ENCODE data around the gene IMP4. TPM values are rescaled to one million over a fixed set of nuclear protein-coding genes. Genes with fewer than 3 reads are reported as not detected.

The IMP4 gene
- total RNA-seq, 1 experiment from 2014 or later, result 112 TPM

DNA sequence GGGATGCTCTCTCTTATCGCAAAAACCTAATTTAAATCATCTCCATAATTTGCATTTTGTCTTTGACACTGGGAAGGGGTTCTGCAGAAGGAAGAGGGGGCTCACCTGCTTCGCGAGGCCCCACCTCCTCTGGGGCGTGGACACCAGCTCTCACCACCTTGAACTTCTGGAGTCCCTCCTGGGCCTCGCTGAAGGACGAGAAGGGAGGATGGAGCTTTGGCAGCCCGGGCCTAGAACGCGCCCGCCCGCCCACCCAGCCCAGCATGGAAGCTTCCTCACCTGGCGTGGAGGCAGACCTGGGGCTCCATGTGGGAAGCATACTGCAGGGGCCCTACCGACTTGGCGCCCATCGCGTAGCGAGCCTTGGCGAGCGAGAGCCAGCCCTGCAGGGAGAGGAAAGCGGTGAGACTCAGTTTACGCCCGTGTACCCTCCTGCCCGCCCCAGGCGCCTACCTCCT, 1.1 kb upstream of the IMP4 start:
- no peak overlapping the region for H3K27ac ChIP-seq
- DNase-seq (ENCODE audit: low read depth in 1 of 2, low spot score in 2 of 2), result no peak
- peak overlapping the region; percentile 77 for H3K4me3 ChIP-seq
- peaks cover 40% of the 10 kb centered on the region for H3K36me3 ChIP-seq
- peaks cover 29% of the 10 kb centered on the region for H3K4me1 ChIP-seq (replicated peaks)
- H3K9me3 ChIP-seq (replicated peaks), result no peaks in the 10 kb centered on the region
- no peaks in the 10 kb centered on the region for H3K27me3 ChIP-seq (replicated peaks)

DNA sequence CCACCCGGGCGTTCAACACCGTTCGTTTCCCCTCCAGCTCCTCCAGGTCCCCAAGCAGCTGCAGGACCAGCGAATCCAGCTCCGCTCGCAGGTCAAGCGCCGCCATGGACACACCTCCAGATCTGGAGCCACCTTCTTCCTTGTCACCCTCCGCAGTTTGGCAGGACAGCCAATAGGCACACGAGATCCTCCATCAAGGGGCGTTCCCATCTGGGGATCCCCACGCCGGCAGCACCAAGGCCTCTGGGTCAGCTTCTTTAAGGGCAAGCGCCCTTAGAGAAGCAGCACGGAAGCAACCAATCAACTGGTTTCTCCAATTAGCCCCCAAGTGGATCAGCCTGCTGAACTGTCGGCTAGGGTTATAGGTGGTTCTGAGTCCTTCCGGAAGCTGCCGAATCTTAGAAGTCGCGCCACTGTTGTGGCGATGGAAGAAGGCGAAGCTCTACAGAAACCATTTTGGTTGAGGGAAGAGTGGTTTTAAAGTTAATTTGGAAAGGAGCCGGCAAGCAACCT, 621 bp upstream of the IMP4 start:
- DNase-seq (ENCODE audit: low read depth in 1 of 2, low spot score in 2 of 2), result peak; percentile 91 to 96
- peak overlapping the region; percentile 37 for H3K27ac ChIP-seq
- H3K36me3 ChIP-seq, result peaks cover 45% of the 10 kb centered on the region
- no peaks in the 10 kb centered on the region for H3K27me3 ChIP-seq (replicated peaks)
- peaks cover 29% of the 10 kb centered on the region for H3K4me1 ChIP-seq (replicated peaks)
- H3K9me3 ChIP-seq (replicated peaks), result no peaks in the 10 kb centered on the region
- H3K4me3 ChIP-seq, result peak overlapping the region; percentile 77

DNA sequence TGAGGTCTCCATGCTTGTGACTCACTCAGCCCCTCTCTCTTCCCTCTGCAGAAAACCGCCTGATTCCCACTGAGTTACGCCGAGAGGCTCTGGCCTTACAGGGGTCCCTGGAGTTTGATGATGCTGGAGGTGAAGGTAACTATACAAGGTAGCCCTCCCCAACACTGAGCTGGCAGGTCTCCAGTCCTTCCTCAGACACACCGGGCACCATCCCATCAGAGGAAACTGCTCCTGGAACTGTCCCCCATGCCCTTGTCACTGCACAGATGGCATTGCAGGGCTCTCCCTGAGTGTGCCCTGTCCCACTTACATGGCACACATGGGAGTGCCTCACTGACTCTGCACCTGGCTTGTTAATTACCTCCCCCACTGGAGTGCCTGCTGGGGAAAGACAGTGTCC, 1.9 kb downstream of the IMP4 start:
- Histone ChIP-seq H3K36me3 (peaks cover 55% of the 10 kb centered on the region), H3K27me3 (replicated peaks) (no peaks in the 10 kb centered on the region), H3K4me3 (no peak overlapping the region), H3K9me3 (replicated peaks) (no peaks in the 10 kb centered on the region), H3K27ac (no peak overlapping the region), H3K4me1 (replicated peaks) (peaks cover 13% of the 10 kb centered on the region)
- DNase-seq (ENCODE audit: low read depth in 1 of 2, low spot score in 2 of 2), result no peak

DNA sequence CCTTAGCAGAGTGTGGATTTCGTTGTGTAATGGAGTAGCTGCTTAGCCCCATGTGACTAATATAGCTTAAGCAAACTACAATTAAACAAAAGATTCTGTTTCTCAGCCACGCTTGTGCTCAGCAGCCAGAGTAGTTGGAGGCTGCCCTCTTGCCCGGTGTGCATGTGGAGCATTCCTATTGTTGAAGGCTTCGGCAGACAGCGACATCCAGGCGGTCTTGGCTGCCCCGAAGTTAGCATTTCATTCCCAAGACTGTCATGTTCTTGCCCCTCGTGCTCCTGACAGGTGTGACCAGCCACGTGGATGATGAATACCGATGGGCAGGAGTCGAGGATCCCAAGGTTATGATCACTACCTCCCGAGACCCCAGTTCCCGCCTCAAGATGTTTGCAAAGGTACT, 2.4 kb downstream of the IMP4 start:
- peaks cover 55% of the 10 kb centered on the region for H3K36me3 ChIP-seq
- no peaks in the 10 kb centered on the region for H3K27me3 ChIP-seq (replicated peaks)
- no peak for DNase-seq (ENCODE audit: low read depth in 1 of 2, low spot score in 2 of 2)
- no peak overlapping the region for H3K27ac ChIP-seq
- H3K9me3 ChIP-seq (replicated peaks), result no peaks in the 10 kb centered on the region
- H3K4me1 ChIP-seq (replicated peaks), result peaks cover 13% of the 10 kb centered on the region
- H3K4me3 ChIP-seq, result no peak overlapping the region

DNA sequence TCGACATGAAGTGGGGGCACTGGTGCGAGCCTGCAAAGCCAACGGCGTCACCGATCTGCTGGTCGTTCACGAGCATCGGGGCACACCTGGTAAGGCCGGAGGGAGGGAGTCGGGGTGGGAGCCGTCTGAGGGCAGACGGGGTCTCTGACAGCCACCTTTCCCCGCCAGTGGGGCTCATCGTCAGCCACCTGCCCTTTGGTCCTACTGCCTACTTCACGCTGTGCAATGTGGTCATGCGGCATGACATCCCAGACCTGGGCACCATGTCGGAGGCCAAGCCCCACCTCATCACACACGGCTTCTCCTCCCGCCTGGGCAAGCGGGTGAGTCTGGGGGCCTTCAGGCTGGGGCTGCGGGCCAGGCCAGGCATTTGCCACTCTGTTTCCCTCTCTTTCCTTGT, 2.9 kb downstream of the IMP4 start:
- Histone ChIP-seq H3K36me3 (peaks cover 55% of the 10 kb centered on the region), H3K4me3 (no peak overlapping the region), H3K27me3 (replicated peaks) (no peaks in the 10 kb centered on the region), H3K27ac (no peak overlapping the region), H3K9me3 (replicated peaks) (no peaks in the 10 kb centered on the region), H3K4me1 (replicated peaks) (peaks cover 13% of the 10 kb centered on the region)
- no peak for DNase-seq (ENCODE audit: low read depth in 1 of 2, low spot score in 2 of 2)

DNA sequence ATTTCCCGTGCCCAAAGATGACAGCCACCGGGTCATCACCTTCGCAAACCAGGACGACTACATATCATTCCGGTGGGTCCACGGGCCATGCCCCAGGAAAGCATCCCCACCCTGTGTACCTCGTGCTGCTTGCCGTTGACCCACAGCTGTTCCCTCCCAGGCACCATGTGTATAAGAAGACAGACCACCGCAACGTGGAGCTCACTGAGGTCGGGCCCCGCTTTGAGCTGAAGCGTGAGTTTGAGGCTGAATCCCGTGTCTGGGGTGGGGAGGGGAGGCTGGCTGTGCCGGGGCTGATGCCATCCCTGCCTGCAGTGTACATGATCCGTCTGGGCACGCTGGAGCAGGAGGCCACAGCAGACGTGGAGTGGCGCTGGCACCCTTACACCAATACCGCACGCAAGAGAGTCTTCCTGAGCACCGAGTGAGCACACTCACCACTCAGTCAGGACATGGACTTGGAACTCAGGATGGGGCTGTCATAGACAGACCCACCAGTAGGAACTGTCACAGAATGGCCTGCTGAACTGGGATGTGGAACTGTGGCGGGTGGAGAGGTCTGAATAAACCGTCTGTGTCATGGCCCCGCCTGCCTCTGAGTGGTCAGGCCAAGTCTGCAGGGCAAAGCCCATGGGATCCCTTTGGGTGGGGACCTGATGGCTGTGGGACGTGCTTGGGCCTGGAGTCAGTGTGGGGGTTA, 3.5 kb downstream of the IMP4 start:
- H3K36me3 ChIP-seq, result peaks cover 55% of the 10 kb centered on the region
- H3K4me1 ChIP-seq (replicated peaks), result peaks cover 11% of the 10 kb centered on the region
- H3K27ac ChIP-seq, result no peak overlapping the region
- DNase-seq (ENCODE audit: low read depth in 1 of 2, low spot score in 2 of 2), result no peak
- no peak overlapping the region for H3K4me3 ChIP-seq
- no peaks in the 10 kb centered on the region for H3K9me3 ChIP-seq (replicated peaks)
- H3K27me3 ChIP-seq (replicated peaks), result no peaks in the 10 kb centered on the region

DNA sequence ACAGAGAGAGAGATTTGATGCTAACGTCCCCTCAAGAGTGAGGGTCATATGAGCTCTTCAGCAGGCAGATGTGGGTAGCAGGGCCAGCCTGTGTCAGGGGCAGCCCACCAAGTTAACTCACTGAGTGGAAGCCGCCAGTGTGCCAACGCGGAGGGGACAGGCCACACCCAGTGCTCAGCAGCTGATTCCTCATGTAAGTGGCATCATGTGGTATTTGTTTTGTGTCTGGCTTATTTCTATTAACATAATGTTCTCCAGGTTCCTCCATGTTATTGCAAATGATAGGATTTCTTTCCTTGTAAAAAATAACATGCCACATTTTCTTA, 4.0 kb downstream of the IMP4 start:
- peaks cover 8% of the 10 kb centered on the region for H3K4me1 ChIP-seq (replicated peaks)
- H3K27ac ChIP-seq, result no peak overlapping the region
- no peak for DNase-seq (ENCODE audit: low read depth in 1 of 2, low spot score in 2 of 2)
- peaks cover 55% of the 10 kb centered on the region for H3K36me3 ChIP-seq
- no peaks in the 10 kb centered on the region for H3K27me3 ChIP-seq (replicated peaks)
- no peak overlapping the region for H3K4me3 ChIP-seq
- no peaks in the 10 kb centered on the region for H3K9me3 ChIP-seq (replicated peaks)

DNA sequence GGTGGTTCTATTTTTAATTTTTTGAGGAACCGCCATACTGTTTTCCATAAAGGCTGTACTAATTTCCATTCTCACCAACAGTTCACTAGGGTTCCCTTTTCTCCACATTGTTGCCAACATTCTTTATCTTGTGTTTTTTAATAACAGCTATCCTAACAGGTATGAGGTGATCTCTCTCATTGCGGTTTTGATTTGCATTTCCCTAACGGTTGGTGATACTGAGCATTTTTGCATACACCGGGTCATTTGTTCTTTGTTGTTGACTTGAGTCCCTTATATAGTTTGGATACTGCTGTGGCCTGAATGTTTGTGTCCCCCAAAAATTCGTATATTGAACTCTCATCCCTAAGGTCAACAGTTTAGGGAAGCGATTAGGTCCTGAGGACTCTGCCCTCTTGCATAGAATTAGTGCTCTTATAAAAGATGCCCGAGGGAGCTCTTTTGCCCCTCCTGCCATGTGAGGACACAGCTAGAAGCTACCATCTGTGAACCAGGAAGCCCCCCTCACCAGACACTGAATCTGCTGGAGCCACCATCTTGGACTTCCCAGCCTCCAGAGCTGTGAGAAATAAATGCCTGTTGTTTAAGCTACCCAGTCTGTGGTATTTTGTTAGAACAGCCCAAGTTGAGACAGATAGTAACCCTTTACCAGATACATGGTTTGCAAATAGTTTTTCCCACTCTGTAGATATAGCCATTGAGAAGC, 4.7 kb downstream of the IMP4 start:
- Histone ChIP-seq H3K4me3 (no peak overlapping the region), H3K27ac (no peak overlapping the region), H3K9me3 (replicated peaks) (no peaks in the 10 kb centered on the region), H3K36me3 (peaks cover 55% of the 10 kb centered on the region), H3K27me3 (replicated peaks) (no peaks in the 10 kb centered on the region), H3K4me1 (replicated peaks) (peaks cover 8% of the 10 kb centered on the region)
- DNase-seq (ENCODE audit: low read depth in 1 of 2, low spot score in 2 of 2), result no peak

DNA sequence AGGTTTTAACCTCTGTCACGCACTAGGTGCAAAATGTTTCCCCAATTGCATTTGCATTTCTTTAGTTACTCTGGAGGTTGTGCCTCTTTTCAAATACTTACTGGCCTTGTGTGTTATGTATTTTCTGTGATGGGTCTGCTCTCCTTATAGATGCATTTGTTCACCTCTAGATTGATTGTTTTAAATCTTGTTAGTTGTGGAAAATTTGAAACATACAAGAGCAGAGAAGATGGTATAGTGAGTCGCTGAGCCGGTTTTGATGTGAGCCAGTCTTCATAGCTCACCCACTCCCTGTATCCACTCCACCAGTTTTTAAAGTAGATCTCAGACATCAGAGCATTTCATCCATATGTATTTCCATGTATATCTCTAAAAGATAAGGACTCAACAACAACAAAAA, 6.5 kb downstream of the IMP4 start:
- no peaks in the 10 kb centered on the region for H3K27me3 ChIP-seq (replicated peaks)
- H3K9me3 ChIP-seq (replicated peaks), result no peaks in the 10 kb centered on the region
- H3K4me1 ChIP-seq (replicated peaks), result no peaks in the 10 kb centered on the region
- no peak overlapping the region for H3K4me3 ChIP-seq
- peaks cover 48% of the 10 kb centered on the region for H3K36me3 ChIP-seq
- DNase-seq (ENCODE audit: low read depth in 1 of 2, low spot score in 2 of 2), result no peak
- no peak overlapping the region for H3K27ac ChIP-seq

DNA sequence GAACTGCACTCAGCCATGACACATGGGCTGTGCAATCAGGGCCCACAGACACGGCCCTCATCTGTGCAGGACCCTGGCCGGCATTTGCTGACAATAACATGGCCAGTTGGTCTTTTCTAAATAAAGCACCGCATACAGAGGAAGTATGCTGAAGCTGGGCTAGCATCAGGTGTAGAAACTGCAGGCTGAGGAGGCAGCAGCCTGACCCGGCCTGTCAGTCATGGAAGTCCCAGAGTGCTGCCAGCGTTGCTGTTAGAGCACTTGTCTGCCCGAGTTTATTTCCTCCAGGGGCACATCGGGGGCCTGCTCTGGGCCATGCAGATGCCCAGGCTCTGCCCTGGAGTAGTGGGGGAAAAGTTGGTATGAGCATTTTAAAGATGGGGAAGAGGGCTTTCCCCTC, 9.0 kb downstream of the IMP4 start:
- Histone ChIP-seq H3K4me3 (no peak overlapping the region), H3K36me3 (peaks cover 26% of the 10 kb centered on the region), H3K27me3 (replicated peaks) (no peaks in the 10 kb centered on the region), H3K9me3 (replicated peaks) (0 out of 2 replicates have a peak, but pooled peaks cover 3% of the 10 kb centered on the region), H3K4me1 (replicated peaks) (peaks cover 20% of the 10 kb centered on the region), H3K27ac (no peak overlapping the region)
- DNase-seq (ENCODE audit: low read depth in 1 of 2, low spot score in 2 of 2), result no peak

DNA sequence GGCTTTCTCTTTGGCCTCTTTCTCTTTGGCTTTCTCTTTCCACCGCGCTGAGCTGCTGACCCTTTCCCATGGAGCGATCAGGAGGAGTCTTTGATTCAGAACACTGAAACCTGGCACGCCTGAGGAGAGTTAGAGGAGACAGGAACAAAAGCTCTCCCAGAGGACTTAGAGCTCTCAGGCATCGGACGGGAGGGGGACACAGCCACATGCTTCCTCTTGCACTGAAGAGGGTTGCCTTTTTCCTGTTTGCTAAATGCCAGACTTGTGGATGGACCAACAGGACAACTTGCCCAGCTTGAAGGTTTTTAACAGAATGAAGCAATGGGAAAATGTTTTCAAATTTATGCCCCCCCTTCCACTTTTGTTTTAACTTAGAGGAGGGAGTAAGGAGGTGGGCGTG, 9.5 kb downstream of the IMP4 start:
- H3K4me1 ChIP-seq (replicated peaks), result peaks cover 23% of the 10 kb centered on the region
- peaks cover 21% of the 10 kb centered on the region for H3K36me3 ChIP-seq
- no peak overlapping the region for H3K27ac ChIP-seq
- no peak overlapping the region for H3K4me3 ChIP-seq
- no peak for DNase-seq (ENCODE audit: low read depth in 1 of 2, low spot score in 2 of 2)
- no peaks in the 10 kb centered on the region for H3K27me3 ChIP-seq (replicated peaks)
- H3K9me3 ChIP-seq (replicated peaks), result 0 out of 2 replicates have a peak, but pooled peaks cover 3% of the 10 kb centered on the region

DNA sequence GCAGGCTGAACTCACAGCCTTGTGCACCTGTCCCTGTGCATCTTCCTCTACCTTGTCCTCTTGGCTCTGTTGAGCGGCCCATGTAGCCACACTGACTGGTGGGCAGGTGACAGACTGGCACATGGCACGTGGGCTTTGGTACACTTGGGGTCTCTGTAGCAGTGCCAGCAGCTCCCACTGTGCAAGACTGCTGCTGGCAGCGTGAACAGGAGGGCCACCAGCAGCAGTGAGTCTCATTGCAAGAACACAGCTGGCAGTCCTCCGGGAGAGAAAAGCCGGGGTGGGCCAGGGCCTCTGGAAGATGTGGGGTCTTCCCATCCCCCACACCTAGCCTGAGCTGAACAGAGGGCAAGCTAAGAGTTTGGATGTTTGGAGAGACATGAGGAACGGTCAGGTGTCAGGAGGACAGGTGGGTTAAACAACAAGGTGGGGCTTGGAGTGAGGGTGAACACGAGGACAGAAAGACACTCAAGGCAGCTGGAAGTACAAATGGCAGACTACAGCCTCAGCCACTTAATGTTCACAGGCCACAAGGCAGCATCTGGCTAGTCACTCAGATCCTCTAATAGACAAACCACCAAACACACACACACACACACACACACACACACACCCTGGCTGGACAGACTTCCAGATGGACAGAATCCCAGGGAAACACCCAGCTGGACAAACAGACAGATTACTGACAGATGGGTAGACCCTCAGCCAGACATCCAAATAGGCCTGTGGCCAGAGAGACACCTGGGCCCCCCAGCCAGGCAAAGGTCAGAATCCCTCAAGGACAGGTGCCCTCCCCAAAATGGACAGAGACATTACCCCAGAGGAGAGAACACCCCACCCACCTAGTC, 10.8 kb downstream of the IMP4 start:
- no peak for DNase-seq (ENCODE audit: low read depth in 1 of 2, low spot score in 2 of 2)
- H3K27ac ChIP-seq, result no peak overlapping the region
- H3K36me3 ChIP-seq, result peaks cover 8% of the 10 kb centered on the region
- peaks cover 23% of the 10 kb centered on the region for H3K4me1 ChIP-seq (replicated peaks)
- no peak overlapping the region for H3K4me3 ChIP-seq
- 0 out of 2 replicates have a peak, but pooled peaks cover 3% of the 10 kb centered on the region for H3K9me3 ChIP-seq (replicated peaks)
- no peaks in the 10 kb centered on the region for H3K27me3 ChIP-seq (replicated peaks)

DNA sequence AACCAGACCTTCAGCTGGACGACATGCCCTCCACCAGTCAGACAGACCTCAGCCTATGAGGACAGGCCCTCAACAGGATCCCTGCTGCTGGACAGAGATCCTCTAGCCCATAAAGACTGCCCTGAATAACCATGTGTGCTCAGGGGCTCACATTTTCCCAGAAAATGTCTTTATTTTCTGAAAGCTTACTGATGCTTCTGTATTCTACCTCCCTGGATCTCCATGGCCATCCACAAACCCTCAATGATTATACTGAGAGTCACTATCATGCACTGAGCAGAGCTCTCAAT, 11.4 kb downstream of the IMP4 start:
- H3K9me3 ChIP-seq (replicated peaks), result 0 out of 2 replicates have a peak, but pooled peaks cover 3% of the 10 kb centered on the region
- H3K27ac ChIP-seq, result no peak overlapping the region
- DNase-seq (ENCODE audit: low read depth in 1 of 2, low spot score in 2 of 2), result no peak
- H3K36me3 ChIP-seq, result peaks cover 5% of the 10 kb centered on the region
- no peak overlapping the region for H3K4me3 ChIP-seq
- no peaks in the 10 kb centered on the region for H3K27me3 ChIP-seq (replicated peaks)
- H3K4me1 ChIP-seq (replicated peaks), result peaks cover 23% of the 10 kb centered on the region

DNA sequence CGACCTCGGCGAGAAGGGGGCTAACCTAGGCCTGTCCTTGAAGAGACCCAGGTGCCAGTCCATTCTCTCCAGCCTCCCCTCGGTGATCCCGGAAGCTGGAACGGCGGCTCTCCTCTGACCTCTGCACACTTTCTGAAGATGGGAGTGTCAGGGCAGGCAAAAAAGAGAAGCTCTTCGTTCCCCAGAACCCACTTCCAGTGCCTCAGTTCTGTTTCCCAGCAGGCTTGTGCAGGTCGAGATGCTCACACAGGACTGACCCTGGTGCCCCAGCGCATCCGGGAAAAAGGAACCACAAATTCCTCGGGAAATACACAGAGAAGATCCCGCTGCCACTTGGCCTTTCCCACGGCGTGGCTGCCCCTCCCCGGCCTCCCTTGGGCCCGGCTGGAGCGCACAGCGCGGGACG, 12.5 kb downstream of the IMP4 start:
- DNase-seq (ENCODE audit: low read depth in 1 of 2, low spot score in 2 of 2), result no peak
- H3K27ac ChIP-seq, result 0 out of 2 replicates have a peak overlapping the region, but pooled peaks have one; percentile 19

More for the DNA sequence above, 12.5 kb downstream of the IMP4 start:
- H3K4me1 ChIP-seq (replicated peaks), result peaks cover 23% of the 10 kb centered on the region
- H3K4me3 ChIP-seq, result peak overlapping the region; percentile 83
- H3K9me3 ChIP-seq (replicated peaks), result 0 out of 2 replicates have a peak, but pooled peaks cover 3% of the 10 kb centered on the region
- no peaks in the 10 kb centered on the region for H3K27me3 ChIP-seq (replicated peaks)
- H3K36me3 ChIP-seq, result peaks cover 4% of the 10 kb centered on the region; the same call in 1 of the 2 replicates
